ENCODE measurements around the gene TBCD.

GRCh38 chr17:82804442-82805191 is 52.8 kb downstream of the TBCD start:
- TF ChIP-seq EZH2phosphoT487 (IDR thresholded peaks at IDR 0.05; ENCODE audit: insufficient read depth, low read depth) (no peak), EZH2 (IDR thresholded peaks at IDR 0.05; ENCODE audit: insufficient read depth, poor library complexity, severe bottlenecking) (no peak)
